ENCODE measurements around the gene CDH12. TPM values are rescaled to one million over a fixed set of nuclear protein-coding genes. Genes with fewer than 3 reads are reported as not detected.
A peak's percentile ranks its signal among the peaks of the same experiment; 100 is the strongest.

The CDH12 gene
- polyA plus RNA-seq, 1 donor = 0.40 TPM

GRCh38 chr5:21931116-21931515 lies 922.0 kb downstream of the CDH12 start:
- no peak for DNase-seq

- DNase-seq = peak; percentile 38
Measured at GRCh38 chr5:21919414-21920022, 933.6 kb downstream of the CDH12 start.

DNA sequence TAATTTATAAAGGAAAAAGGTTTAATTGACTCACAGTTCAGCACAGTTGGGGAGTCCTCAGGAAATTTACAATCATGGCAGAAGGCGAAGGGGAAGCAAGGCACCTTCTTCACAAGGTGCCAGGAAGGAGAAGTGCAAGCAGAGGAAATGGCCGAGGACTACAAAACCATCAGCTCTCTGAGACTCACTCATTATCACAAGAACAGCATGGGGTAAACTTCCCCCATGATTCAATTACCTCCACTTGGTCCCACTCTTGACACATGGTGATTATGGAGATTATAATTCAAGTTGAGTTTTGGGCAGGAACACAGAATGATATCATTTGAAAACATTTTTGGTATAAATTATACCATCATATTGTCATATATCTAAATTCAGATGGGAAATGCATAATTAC lies 934.7 kb downstream of the CDH12 start:
- no peak for DNase-seq

GRCh38 chr5:21910731-21911130 lies 942.4 kb downstream of the CDH12 start:
- no peak for DNase-seq

GRCh38 chr5:21895766-21896350 lies 957.3 kb downstream of the CDH12 start:
- no peak for DNase-seq

- DNase-seq = no peak
Measured at GRCh38 chr5:21893161-21893560, 960.0 kb downstream of the CDH12 start.

DNA sequence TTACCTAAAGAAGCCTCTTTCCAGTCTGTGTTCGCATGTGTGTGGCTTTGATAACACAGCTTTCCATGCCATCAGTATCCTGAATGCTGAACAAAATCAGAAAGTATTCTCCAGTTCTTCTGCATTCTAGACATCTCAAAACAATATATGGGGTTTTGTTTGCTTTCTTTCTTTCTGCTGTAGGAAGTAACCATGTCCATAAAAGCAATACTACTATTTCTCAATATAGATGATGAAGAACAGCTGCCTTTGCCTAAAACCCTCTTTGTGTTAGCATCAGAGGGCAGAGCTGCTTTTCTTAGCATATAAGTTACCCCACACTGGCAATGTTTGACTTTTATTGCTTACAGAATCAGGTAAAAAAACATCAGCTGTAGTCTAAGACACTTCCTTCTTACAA lies 963.6 kb downstream of the CDH12 start:
- DNase-seq = no peak

DNA sequence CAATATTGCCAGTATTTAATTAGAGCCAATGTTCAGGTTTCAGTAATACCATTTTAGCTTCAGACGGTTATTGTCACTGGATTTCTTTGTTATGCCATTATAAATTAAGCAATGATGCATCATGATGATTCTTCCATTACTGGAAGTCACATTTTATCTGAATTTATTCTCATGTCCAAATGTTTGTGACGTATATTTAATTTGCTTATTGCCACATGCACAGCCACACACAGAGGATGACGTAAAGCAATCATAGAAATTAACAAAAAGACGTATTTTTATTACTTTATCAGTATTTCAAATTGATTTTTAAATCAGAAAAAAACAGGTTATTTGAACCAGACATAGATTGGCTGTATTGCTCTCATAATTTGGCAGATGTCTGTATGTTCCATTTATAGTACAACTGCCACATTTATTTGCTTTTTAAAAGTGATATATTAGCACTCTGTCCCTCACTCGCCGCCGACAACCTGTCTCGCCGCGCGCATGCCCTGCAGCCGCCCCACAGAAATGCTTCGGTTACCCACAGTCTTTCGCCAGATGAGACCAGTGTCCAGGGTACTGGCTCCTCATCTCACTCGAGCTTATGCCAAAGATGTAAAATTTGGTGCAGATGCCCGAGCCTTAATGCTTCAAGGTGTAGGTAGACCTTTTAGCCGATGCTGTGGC lies 970.9 kb downstream of the CDH12 start:
- DNase-seq = no peak

DNA sequence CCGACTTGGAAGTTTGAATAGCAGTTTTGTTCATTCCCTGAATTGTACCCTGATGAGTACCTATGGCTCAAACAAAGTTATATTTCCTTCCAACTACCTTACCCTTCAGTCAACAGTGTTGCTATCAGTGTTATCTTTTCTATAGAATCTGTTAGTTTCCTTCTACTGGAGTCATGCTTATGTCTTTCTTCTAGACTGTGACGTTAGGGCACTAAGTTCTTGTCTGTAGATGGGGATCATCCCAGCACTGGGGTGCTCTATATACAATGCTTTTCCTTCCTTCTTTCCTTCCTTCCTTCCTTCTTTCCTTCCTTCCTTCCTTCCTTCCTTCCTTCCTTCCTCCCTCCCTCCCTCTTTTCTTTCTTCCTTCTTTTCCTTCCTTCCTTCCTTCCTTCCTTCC lies 973.0 kb downstream of the CDH12 start:
- DNase-seq = no peak

- no peak for DNase-seq
Measured at GRCh38 chr5:21862986-21863385, 990.2 kb downstream of the CDH12 start.

GRCh38 chr5:21858441-21858840 lies 994.7 kb downstream of the CDH12 start:
- no peak for DNase-seq

DNA sequence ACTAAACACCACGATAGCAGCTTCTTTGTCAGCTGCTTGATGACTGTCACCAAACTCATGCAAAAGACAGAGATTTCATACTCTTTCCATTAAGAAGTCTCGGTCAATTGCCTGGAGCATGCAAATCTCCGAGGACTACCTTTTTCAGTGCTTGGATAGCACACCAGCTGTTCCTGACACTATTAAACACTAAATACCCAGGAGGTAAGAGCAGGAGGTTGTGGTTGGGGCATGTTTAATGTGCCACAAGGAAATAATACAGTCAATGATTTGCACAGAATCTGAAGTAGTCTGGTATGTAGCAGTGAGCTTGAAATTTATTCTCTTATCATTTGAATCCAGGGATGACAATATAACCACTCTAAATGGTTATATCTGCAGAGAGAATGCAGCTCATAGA lies 996.2 kb downstream of the CDH12 start:
- no peak for DNase-seq

GRCh38 chr5:21847300-21847699 lies 1005.8 kb downstream of the CDH12 start:
- DNase-seq = no peak

DNA sequence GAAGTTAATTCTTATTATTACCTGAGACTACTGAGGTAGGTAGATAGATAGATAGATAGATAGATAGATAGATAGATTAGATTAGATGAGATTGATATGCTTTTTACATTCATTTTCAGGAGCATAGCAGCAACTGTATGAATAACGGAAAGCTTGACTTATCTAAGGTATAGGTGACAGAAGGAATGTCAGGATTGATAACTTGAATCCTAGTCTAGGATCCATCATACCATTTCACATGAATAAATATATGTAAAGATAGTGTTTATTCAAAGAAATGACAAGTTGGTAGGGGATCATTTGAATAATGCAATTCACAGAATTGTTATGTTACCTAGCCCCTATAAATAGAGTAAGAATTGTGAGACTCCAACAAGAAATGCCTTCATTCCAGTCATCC lies 1008.2 kb downstream of the CDH12 start:
- no peak for DNase-seq

- DNase-seq = no peak
Measured at GRCh38 chr5:21834863-21835262, 1018.3 kb downstream of the CDH12 start.

DNA sequence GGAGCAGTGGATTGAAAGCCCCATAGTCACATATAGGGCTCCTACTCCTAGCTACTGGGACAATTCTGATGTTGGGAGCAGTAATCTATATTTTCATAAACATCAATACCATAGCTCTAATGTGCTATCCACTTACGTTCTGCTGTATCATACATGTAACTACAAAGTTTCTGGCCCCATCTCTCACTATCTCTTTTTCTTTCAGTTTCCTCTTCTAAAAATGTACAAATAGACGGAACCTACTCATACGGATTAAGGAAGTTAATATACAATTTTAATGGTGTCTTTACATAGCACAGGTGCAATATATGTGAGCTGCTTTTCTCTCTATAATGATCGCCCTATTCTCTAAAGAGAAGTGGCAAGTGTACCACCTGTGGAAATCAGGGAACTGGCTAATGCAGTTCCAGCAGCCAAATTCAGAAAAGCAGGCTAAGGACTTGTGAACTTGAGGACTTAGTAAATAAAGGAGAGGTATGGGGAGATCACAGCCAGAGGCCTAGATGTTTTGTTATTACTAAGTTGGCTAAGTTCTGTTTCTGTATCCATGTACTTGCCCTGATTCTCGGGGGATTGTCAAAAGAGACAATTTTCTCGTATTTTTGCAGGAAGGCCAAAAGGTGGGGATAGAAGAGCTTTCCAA lies 1021.9 kb downstream of the CDH12 start:
- DNase-seq = no peak

GRCh38 chr5:21826884-21827283 lies 1026.3 kb downstream of the CDH12 start:
- DNase-seq = no peak

DNA sequence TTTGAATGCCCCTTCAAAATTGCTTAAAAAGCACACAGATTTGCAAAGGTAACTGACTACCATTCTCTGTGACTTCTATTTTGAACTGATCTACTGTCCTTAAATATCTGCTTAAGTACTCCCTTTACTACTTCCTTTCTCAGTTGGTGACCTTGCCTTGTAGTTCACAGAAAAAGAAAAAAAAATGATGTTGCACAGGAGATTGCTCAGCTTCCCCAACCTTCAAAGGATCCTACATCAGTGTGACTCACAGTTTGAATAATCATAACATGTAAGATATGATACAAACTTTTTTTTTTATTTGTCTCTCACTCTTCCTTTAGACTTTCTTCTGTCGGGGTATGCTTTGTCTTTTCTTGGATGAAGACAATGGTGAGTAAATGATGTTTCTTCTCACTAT lies 1029.6 kb downstream of the CDH12 start:
- DNase-seq = no peak

- DNase-seq = no peak
Measured at GRCh38 chr5:21823076-21823574, 1030.0 kb downstream of the CDH12 start.

- DNase-seq = no peak
Measured at GRCh38 chr5:21820527-21820926, 1032.6 kb downstream of the CDH12 start.

GRCh38 chr5:21818370-21818720 lies 1034.8 kb downstream of the CDH12 start:
- no peak for DNase-seq

- no peak for DNase-seq
Measured at GRCh38 chr5:21817668-21818369, 1035.3 kb downstream of the CDH12 start.

GRCh38 chr5:21810737-21811316 lies 1042.3 kb downstream of the CDH12 start:
- no peak for DNase-seq
